ENCODE measurements around the gene IGSF6.
"Not testable (repeated sequence)": the region's sequence is repeated elsewhere in the genome, so short reads cannot be mapped to it uniquely, and the experiment has no call there.

Gene IGSF6

DNA sequence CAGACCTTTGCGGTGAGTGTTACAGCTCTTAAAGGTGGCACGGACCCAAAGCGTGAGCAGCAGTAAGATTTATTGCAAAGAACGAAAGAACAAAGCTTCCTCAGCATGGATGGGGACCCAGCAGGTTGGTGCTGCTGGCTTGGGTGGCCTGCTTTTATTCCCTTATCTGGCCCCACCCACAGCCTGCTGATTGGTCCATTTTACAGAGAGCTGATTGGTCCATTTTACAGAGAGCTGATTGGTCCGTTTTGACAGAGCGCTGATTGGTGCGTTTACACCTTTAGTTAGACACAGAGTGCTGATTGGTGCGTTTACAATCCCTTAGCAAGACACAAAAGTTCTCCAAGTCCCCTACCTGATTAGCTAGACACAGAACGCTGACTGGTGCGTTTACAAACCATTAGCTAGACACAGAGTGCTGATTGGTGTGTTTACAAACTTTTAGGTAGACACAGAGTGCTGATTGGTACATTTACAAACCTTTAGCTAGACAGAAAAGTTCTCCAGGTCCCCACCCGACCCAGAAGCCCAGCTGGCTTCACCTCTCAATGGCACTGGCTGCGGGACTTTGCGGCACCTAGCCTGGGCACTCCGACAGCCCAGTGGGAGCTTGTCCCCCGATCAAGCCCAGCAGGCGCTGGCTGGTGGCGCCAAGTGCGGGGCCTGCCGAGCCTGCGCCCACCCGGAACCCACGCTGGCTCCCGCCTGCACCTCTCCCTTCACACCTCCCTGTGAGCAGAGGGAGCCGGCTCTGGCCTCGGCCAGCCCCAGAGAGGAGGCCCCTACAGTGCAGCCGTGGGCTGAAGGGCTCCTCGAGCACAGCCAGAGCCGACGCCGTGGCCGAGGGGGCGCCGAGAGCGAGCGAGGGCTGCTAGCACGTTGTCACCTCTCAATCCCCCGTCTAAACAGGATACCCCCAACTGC is 22.5 kb downstream of the IGSF6 start:
- DNase-seq (ENCODE audit: low spot score): not testable (repeated sequence)

DNA sequence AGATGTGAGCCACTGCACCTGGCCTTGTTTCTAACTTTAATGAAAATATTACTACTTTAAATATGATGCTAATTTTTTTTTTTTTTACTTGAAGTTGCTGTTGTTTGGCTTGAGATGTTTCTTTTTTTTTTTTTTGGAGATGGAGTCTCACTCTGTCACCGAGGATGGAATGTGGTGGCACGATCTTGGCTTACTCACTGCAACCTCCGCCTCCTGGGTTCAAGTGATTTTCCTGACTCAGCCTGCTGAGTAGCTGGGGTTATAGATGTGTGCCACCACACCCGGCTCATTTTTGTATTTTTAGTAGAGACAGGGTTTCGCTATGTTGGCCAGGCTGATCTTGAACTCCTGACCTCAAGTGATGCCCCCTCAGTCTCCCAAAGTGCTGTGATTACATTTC is 23.6 kb downstream of the IGSF6 start:
- DNase-seq (ENCODE audit: low spot score): no peak

DNA sequence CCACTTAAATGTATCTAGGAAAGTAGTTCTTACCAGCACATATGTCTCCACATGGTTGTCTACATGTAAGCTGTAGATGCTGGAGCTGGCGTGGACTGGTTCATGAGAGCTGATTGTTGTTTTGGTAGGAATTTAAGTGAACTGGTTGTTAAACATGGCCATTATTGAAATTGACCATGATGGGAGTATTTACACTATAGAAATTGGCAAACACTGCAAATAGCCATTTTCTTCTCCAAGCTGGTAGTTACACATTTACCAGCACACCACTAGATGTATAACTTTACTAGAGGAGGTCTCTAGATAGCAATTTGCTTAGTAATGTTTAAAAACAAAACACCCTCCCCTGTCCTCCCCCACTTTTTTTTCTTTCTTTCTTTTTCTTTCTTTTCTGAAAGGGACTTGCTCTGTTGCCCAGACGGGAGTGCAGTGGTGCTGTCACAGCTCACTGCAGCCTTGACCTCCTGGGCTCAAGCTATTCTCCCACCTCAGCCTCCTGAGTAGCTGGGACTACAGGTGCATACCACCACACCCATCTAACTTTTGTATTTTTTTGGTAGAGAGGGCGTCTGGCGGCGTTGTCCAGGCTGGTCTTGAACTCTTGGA is 24.2 kb downstream of the IGSF6 start:
- no peak for DNase-seq (ENCODE audit: low spot score)

DNA sequence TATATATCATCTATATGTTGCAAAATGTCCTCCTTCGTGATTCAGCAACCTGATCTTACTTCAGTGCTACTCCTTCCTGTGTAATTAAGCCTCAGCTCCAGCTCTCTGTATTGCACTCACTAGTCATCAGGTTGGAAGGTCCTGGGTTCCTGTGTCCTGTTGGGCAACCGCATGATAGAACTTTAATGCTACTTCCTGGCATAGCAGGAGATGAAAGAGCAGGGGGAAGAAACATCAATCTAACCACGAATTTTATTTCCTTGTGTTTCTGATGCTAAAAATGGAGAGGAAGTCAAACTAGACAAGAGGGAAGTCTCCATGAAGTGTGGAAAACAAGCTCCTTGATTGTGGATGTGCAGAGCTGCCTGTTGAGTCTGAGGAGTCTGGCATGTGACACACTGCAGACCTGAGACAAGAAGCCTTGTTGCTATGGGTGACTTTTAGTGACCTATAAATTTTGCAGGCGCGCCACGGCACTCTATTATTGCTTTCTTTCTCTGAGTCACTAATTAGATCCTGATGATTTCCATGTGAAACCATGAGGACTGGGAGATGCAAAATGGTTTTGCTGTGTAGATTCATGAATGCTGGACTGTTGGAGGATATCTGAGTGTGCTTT is 25.6 kb downstream of the IGSF6 start:
- DNase-seq (ENCODE audit: low spot score): no peak

DNA sequence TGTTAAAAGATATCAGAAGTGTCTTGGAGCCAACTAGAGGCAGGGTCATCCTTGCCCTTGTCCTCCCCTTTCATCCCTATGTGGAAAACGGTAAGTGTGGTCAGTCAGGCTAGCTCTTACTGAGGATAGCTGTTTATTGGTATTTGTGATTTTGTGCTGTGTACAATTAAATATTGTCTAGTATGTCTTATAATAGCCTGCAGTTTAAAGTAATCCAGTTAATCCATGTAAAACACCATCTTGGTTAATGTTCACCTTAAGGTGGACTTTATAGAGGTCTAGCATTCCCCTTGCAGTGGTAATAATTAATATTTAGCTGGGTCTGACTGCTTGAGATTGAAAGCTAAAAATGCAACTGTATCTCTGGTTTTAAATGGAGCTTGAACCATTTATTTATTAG is 27.4 kb downstream of the IGSF6 start:
- DNase-seq (ENCODE audit: low spot score): no peak

DNA sequence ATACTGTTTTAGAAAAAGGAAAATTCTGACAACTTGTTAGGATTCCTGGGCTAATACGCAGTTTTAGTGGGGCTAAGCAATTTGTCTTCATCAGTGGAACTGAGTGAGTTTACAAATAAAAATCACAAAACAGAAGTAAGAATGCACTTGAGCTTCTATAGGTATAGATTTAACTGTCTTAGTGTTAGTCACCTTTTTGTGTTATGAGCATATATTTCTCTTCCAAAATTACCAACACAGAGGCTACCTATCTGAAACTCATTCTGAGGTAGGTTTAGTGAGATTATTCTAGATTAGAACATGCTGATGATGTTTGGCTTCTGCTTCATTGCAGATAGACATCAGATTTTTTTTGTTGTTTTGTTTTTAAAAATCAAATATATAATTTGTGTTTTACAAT is 29.9 kb downstream of the IGSF6 start:
- DNase-seq (ENCODE audit: low spot score): no peak

DNA sequence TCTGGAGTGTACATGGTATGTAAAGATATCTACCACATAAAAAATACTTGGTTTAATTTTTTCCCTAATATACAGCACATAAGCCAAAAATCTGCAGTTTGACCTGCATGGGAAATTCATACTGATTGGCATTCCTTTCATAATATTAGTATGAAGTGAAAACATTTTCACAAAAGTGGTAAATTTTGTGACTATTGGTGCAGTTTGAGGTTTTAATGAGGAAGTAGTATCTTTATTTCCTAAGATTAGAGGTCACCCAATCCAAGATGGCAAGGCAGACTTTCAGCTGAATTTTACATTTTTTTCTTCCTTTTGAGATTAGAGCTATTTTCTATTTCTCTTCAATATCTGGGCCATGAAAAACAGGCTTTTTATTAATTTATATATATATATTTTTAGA is 31.8 kb downstream of the IGSF6 start:
- no peak for DNase-seq (ENCODE audit: low spot score)

DNA sequence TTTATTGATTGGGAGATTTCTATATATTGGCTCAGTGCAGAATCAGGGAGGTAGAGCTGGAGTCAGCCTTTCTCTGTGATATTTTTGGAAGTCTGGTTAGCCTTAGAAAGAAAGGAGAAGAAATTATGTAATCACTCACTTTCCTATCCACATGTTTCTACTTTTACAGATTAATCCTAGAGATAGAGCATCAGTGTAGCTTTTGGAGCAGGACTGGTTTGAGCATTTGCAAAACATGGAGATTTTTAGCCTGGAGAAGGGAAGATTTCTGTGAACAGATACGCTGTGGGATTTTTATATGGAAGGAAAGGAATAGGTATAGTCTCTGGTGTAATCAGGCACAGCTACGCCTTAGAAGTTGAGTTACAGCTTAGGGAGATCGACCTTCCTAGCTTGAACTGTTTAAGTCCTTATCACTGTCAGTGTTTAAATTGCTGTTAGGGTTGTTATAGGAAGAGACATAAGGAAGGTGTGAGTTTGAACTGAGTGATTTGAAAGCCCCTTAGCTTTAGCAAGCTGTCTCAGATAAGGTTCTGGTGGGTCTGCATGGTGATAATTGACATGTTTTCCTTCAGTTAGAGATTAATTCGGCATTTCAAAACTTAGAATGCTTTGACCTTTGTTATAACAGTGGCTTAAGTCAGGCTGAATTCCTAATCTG is 32.5 kb downstream of the IGSF6 start:
- no peak for DNase-seq (ENCODE audit: low spot score)

DNA sequence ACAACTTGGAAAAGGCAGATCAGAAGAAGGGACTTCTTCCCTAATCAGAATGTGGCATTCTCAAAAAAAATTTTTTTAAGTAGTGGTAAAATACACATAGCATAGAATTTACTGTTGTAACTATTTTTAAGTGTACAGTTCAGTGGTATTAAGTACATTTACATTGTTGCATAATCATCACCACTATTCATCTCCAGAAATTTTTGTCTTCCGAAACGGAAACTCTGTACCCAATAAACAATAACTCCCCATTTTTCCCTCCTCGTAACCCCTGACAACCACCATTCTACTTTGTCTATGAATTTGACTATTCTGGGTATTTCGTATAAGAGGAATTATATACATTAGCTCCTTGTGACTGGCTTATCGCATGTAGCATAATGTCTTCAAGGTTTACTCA is 34.1 kb downstream of the IGSF6 start:
- DNase-seq (ENCODE audit: low spot score): no peak

DNA sequence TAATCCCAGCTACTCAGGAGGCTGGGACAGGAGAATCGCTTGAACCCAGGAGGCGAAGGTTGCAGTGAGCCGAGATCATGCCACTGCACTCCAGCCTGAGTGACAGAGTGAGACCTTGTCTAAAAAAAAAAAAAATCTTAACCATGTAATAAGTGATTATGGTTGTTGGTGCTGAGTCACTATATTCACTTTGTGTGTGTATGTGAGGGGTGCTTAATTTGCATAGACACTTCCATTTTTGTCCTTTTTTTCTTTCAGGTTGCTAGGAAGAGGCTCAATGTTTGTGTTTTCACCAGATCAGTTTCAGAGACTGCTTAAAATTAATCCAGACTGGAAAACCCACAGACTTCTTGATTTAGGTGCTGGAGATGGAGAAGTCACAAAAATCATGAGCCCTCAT is 34.8 kb downstream of the IGSF6 start:
- DNase-seq (ENCODE audit: low spot score): no peak

DNA sequence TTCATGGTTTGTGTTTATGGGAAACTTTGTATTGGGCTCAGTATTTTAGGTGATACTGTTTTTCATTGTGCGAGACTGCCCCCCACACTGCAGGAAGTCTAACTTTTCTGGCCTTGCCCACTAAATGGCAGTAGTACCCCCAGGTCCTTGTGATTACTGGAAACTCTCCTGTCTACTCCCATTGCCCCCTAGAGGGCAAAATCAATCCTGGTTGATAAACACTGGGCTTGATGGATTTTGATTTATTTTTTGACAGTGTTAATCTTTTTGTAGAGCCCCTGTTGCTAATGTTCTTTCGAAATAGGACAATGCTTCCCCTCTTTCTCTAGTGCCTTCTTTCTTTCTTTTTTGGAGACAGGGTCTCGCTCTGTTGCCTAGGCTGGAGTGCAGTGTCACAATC is 37.5 kb downstream of the IGSF6 start:
- DNase-seq (ENCODE audit: low spot score): no peak

DNA sequence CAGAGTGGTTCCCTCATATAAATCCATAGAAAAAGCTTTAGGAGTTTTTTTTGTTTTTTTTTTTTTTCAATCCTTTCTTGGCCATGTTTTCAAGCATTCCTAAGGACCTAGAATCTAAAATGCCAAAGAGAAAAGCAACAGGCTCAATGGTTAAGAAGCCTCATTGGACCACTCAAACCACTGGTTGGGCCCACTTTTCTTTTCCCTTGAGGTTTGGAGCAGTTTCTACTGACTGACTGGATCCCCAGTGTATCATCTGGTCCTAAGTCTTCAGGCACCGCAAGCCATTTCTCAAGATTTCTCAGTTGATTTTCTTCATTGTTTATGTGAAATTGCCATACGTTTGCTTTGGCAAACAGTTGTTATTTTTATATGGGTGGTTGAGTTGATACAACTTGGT is 38.6 kb downstream of the IGSF6 start:
- no peak for DNase-seq (ENCODE audit: low spot score)

DNA sequence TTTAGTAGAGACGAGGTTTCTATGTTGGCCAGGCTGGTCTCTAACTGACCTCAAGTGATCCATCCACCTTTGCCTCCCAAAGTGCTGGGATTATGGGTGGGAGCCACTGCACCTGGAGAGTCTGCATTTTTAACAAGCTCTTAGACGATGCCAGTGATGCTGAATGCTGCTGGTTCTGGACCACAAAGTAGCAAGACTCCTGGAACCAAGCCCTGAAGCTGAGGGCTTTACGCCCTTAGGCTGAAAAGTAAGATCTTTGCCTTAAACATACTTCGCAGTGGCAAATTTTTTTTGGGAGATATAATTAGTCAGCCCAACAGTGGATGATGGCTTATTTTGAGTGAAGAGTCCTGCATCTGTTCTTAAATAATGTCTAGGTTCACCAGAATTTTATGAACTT is 39.0 kb downstream of the IGSF6 start:
- DNase-seq (ENCODE audit: low spot score): no peak

DNA sequence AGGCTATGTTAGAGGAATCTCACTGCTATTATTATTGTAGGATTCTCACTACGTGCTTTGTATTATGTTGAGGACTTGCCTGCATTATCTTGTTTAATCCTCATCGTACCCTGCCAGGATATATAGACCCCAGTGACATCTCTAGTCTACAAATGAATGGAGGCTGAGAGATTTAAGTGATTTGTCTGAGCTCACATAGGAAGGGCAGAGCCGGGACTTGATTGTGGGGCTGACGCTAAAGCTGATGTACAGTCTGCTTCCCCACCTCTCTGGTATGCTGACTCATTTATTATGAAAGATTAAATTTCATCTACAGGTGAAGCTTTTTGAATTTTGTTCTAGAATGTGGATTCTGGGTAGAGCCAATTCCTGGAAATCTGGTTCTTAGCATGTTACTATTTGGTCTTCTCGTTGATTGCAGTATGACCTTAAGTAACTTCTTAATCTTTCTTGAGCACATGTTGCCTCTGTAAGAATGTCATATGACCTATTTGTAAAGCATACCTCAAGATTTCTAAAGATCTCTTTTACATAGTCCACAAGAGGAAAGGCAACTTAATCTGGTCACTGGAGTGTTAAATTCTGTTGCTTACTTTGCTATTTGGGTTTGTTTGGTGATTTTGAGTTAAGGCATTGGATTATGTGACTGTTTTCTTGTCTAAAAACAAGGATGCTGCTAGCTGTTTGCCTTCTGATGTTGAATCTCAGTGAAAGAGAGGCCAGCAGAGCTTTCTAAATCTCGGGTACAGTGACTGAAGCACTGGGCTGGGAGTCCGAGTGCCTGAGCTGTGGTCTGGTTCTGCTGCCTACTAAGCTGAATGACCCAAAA is 40.6 kb downstream of the IGSF6 start:
- DNase-seq (ENCODE audit: low spot score): no peak

DNA sequence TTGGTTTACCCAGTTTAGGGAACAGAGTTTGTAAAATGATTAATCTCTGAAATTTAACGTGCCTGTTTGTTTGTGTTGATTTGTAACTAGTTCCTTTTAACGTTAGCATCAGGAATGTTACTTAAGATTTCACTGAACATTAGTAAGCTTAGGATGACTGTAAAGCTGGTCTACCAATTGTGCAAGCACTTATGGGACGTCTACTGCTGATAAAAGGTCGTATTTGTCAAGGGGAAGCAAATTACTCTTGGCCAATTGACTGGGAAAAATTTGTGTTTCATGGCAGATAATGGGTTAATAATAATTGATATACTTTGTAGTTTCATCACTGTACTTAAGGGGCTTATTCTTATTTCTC is 41.2 kb downstream of the IGSF6 start:
- no peak for DNase-seq (ENCODE audit: low spot score)

DNA sequence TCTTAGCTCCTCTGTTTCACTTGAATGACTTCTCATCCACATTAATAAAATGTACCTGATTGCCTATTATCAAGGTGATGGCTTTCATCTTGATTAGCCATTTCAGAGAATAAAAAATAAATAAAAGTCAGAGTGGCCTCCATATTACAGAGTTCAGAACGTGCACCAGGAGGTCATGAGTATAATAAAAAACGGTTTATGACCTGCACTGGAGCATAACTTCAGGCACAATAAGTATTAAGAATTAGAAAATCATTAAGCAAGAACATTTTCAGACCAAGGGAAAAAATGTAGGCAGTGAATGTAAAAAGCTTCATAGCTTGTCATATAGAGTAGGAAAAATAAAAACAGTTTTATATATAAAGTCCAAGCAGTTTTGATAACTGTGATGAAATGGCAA is 41.6 kb downstream of the IGSF6 start:
- DNase-seq (ENCODE audit: low spot score): no peak

DNA sequence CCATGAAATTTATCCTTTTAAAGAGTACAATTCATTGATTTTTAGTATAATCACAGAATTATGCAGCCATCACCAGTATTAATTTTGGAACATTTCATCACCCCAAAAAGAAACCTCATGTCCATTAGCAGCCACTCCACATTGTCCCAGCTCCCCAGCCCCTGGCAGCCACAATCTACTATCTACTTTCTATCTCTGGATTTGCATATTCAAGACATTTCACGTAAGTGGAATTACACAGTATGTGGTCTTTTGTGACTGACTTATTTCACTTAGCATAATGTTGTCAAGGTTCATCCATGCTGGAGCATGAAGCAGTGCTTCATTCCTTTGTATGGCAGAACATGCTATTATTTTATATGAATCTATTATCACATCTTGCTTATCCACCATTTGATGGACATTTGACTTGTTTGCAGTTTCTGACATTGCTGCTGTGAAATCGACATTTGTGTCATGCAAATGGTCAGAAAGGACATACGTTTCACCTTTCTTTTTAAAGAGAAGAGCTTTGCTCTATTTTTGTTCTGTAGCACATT is 42.3 kb downstream of the IGSF6 start:
- DNase-seq (ENCODE audit: low spot score): no peak

DNA sequence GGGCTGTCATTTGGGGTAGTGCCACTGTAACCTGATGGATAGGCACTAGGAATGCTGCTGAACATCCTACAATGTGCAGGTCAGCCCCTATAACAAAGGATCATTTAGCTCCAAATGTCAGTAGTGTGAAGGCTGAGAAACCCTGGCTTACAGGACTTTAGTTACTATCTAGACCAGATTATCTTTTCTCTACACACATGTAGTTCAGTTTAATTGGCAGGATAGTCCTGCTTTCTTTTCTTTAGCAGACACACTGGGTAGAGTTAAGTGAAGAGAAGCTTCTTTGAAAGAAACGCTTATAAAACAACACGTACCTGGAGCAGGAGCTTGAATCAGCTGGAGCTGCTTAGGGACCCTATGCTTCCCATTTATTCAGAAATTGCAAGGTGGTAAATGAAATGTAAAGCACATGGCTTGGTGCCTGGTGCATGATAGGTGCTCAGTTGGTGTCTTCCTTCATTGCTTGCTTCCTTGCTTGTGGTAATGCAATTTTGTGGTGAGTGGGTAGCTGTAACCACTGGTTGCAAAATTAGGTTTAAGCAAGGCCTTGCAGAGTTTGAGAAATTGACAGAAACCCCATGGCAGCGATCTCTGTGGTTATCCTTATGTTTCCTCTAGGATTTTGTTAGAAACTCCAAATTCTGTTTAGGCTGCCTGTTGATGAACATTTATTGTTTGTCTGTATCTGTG is 43.6 kb downstream of the IGSF6 start:
- DNase-seq (ENCODE audit: low spot score): no peak

DNA sequence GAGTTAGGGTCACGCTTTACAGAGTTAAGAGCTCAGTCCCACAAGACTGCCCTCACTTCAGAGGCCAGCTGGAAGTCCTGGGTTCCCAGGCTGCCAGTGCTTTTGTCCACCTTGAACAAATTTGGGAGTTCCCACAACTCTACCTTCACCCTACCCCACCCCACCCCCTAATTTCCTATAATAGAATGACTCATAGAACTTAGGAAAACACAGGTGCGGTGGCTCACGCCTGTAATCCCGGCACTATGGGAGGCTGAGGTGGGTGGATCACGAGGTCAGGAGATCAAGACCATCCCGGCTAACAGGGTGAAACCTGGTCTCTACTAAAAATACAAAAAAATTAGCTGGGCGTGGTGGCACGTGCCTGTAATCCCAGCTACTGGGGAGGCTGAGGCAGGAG is 46.6 kb downstream of the IGSF6 start:
- not testable (repeated sequence) for DNase-seq (ENCODE audit: low spot score)

DNA sequence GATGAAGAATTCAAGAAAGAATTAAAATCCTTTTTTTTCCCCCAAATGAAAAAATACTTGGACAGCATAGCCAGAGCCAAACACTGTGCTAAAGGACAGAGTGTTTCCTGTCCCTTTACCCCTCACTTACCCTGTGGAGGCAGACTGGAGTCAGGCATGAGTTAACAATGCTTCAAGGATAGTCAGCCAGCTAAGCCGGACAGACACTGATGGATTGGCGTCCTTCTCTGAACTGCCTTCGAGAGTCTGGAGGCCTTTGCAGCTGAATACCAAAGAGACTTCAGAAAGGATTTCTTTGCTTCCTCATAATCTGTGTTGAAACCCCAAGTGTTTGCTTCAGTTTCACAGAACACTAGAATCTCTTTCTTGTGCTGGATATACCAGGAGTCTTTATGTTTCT is 48.5 kb downstream of the IGSF6 start:
- no peak for DNase-seq (ENCODE audit: low spot score)

DNA sequence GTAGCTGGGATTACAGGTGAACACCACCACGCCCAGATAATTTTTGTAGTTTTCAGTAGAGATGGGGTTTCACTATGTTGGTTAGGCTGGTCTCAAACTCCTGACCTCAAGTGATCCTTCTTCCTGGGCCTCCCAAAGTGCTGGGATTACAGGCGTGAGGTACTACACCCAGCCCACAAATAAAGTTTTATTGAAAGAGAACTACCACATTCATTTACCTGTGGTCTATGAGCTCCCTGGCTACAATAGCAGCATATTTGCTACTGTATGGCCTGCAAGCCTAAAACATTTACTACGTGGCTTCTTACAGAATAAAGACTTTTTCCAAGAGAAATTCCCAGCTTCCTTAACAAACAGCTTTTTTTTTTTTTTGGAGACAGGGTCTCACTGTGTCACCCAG is 49.6 kb downstream of the IGSF6 start:
- DNase-seq (ENCODE audit: low spot score): no peak
